Stomach (tissue), 4 donors: ENCODE data around the gene KLHL29.

ENCODE experiments used
- EP300 ChIP-seq: sonication (generic); formaldehyde crosslinking; IDR thresholded peaks from one replicate; pipeline ENCODE4 v1.6.1; 2017; ENCODE audit warnings: antibody characterized with exemption
- POLR2A ChIP-seq, 4 donors: fragments of 450-650 bp; IDR thresholded peaks; one replicate each; pipeline ENCODE4 v1.6.1; 2016; ENCODE audit warnings: antibody characterized with exemption in 4 of 4, control low read depth in 2 of 4, mild to moderate bottlenecking in 1 of 4, moderate library complexity in 1 of 4
- POLR2AphosphoS5 ChIP-seq, 3 donors: sonication (generic); formaldehyde crosslinking; IDR thresholded peaks; one replicate each; pipeline ENCODE4 v1.6.1; 2016; ENCODE audit warnings: antibody characterized with exemption in 3 of 3
- TF ChIP-seq, protein P1 (sequence below), 7 experiments: fragments of 450-650 bp in 4 of 7; fragments of 200-600 bp in 3 of 7; sonication (generic) in 3 of 7; IDR thresholded peaks; one replicate each; pipeline ENCODE4 v1.5.1; 2016 to 2019; ENCODE audit warnings: antibody characterized with exemption in 7 of 7, control low read depth in 2 of 7, mild to moderate bottlenecking in 1 of 7

DNA sequence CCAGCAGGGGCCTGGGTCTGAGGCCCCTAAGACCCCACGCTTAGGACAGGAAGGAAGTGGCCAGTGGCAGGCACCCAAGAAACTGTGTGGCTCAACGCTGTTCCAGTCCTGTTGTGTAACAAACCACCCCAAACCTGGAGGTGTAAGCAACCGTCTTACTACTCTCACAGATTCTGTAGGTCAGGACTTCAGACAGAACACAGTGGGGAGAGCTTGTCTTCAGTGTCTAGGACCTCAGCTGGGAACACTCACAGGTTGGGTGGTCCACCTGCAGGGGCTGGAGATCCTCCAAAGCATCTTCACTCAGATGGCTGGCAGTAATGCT lies 123.0 kb downstream of the KLHL29 start:
- no peak for TF ChIP-seq POLR2AphosphoS5 (IDR thresholded peaks at IDR 0.05)
- TF ChIP-seq POLR2A (IDR thresholded peaks at IDR 0.05), result no peak
- TF ChIP-seq, protein P1, sequence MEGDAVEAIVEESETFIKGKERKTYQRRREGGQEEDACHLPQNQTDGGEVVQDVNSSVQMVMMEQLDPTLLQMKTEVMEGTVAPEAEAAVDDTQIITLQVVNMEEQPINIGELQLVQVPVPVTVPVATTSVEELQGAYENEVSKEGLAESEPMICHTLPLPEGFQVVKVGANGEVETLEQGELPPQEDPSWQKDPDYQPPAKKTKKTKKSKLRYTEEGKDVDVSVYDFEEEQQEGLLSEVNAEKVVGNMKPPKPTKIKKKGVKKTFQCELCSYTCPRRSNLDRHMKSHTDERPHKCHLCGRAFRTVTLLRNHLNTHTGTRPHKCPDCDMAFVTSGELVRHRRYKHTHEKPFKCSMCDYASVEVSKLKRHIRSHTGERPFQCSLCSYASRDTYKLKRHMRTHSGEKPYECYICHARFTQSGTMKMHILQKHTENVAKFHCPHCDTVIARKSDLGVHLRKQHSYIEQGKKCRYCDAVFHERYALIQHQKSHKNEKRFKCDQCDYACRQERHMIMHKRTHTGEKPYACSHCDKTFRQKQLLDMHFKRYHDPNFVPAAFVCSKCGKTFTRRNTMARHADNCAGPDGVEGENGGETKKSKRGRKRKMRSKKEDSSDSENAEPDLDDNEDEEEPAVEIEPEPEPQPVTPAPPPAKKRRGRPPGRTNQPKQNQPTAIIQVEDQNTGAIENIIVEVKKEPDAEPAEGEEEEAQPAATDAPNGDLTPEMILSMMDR (IDR thresholded peaks at IDR 0.05), result no peak
- TF ChIP-seq EP300, result no peak
